ENCODE measurements around the gene AUTS2. TPM values are rescaled to one million over a fixed set of nuclear protein-coding genes. Genes with fewer than 3 reads are reported as not detected.

The AUTS2 gene
- total RNA-seq, 1 experiment from 2014 or later: 256 TPM

DNA sequence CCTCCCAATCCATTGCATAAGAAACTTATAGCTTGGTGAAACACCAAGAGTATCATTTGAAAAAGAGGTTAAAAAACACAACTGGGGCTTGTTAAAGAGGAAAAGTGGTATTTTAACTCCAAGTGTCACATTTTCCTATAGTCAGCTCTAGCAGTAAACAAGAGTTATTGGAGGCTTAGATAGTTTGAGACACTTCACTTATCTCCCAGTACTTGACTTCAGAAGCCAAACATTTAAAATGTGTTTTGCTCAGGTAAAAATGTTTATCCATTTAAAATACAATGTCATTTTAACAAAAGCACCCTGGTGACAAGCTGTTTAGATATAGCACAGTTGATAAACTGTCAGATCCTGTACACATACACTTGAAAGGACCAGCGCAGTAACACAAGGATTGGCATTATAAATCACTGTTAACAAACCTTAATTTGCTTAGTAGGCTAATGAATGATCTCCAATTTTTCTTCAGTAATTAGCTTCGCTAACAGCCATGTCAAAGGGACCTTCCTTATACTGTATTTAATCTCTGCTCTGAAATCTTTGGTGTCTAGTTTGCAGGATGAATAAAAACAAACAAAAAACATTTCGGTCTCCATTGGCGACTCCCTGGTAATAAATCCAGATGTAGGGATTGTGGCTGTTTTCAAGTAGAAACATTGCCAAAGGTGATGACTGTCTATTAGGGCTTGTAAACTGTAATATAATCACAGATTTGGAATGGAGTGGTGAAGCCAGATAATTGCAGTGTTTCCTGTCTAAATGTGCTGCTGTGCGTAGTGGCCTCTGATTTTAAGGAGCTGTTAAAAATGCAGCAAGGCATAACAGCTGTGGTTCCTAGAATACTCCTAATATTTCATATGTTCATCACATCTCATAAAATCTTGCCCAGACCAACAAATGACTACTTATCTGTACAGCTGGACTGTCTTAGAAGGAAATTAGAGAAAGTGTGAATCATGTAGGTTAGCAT lies 545.1 kb downstream of the AUTS2 start:
- Histone ChIP-seq H2BK5ac (ENCODE audit: insufficient read length, low read length) (no peak overlapping the region), H4K20me1 (ENCODE audit: control insufficient read depth, insufficient read depth, insufficient read length) (no peaks in the 10 kb centered on the region), H4K91ac (ENCODE audit: insufficient read length, low read depth, low read length) (no peak overlapping the region), H3K9ac (ENCODE audit: extremely low read depth, insufficient read length, low read length) (no peak overlapping the region), H3K4me1 (ENCODE audit: insufficient read depth, low read length) (no peaks in the 10 kb centered on the region), H3K79me2 (ENCODE audit: insufficient read depth, low read length) (no peaks in the 10 kb centered on the region), H2BK15ac (ENCODE audit: low read depth, low read length) (no peak overlapping the region), H3K27me3 (ENCODE audit: insufficient read depth, low read length) (no peaks in the 10 kb centered on the region), H2AK5ac (ENCODE audit: insufficient read length, low read length) (no peak overlapping the region), H3K9me3 (ENCODE audit: control insufficient read depth, low read depth, low read length) (no peaks in the 10 kb centered on the region), H3K4me2 (ENCODE audit: insufficient read depth, insufficient read length, low read length) (no peak overlapping the region), H2BK12ac (ENCODE audit: insufficient read length, low read depth, low read length) (no peak overlapping the region), H3K79me1 (ENCODE audit: insufficient read depth, low read depth, low read length, poor library complexity, severe bottlenecking) (no peaks in the 10 kb centered on the region), H3K56ac (ENCODE audit: insufficient read length, low read depth, low read length) (no peak overlapping the region), H4K8ac (replicated peaks; ENCODE audit: insufficient read length, low read depth, low read length) (no peak overlapping the region), H3K27ac (ENCODE audit: insufficient read length, low read depth, low read length) (no peak overlapping the region), H4K5ac (ENCODE audit: insufficient read length, low read depth, low read length) (no peak overlapping the region), H3K4ac (ENCODE audit: low read depth, low read length) (no peak overlapping the region), H3K14ac (ENCODE audit: insufficient read depth, low read length) (no peak overlapping the region), H3T11ph (ENCODE audit: low read length) (no peak overlapping the region), H3K23me2 (ENCODE audit: insufficient read length, low read depth, low read length, poor library complexity, severe bottlenecking) (no peaks in the 10 kb centered on the region), H2BK120ac (ENCODE audit: low read depth, low read length, poor library complexity, severe bottlenecking) (no peak overlapping the region), H2BK20ac (ENCODE audit: low read depth, low read length, poor library complexity, severe bottlenecking) (no peak overlapping the region), H3K18ac (ENCODE audit: insufficient read length, low read depth, low read length) (no peak overlapping the region), H3K23ac (ENCODE audit: insufficient read length, low read depth, low read length) (no peak overlapping the region), H2AFZ (ENCODE audit: low read length) (no peak overlapping the region)
- H3K9me3 Mint-ChIP-seq: no peaks in the 10 kb centered on the region
- TF ChIP-seq CTCF (conservative IDR thresholded peaks at IDR 0.05): no peak
- no peak for DNase-seq
- no peaks in the 10 kb centered on the region for H3K27me3 Mint-ChIP-seq (ENCODE audit: low read depth)
- H3K36me3 Mint-ChIP-seq (ENCODE audit: insufficient read depth in 1 of 3, low read depth in 3 of 3): no peaks in the 10 kb centered on the region
- H3K4me3 Mint-ChIP-seq: no peak overlapping the region
- H3K4me1 Mint-ChIP-seq: peaks cover 0 to 5% of the 10 kb centered on the region in 2 experiments; a peak in 1 of 4 replicates
- no CpG with 5 or more reads among the region's 5 CpGs for WGBS (ENCODE audit: extremely low coverage, insufficient read length, low lambda C conversion rate)
- no peak overlapping the region for H3K27ac Mint-ChIP-seq

Data from H9 (cell line).